Measurements from ENCODE around the gene CLCNKB.
"Not testable (repeated sequence)": the region's sequence is repeated elsewhere in the genome, so short reads cannot be mapped to it uniquely, and the experiment has no call there.

Gene CLCNKB

GRCh38 chr1:16050328-16050727 is 6.7 kb downstream of the CLCNKB start:
- TF ChIP-seq CTCF (IDR thresholded peaks at IDR 0.05; ENCODE audit: low read depth, low read length) = no peak

GRCh38 chr1:16051039-16051438 is 7.5 kb downstream of the CLCNKB start:
- TF ChIP-seq CTCF (IDR thresholded peaks at IDR 0.05; ENCODE audit: low read depth, low read length) = no peak
- H3K4me3 ChIP-seq (ENCODE audit: low read depth, low read length) = no peak overlapping the region

More at GRCh38 chr1:16050328-16050727, 6.7 kb downstream of the CLCNKB start:
- no peak overlapping the region for H3K4me3 ChIP-seq (ENCODE audit: low read depth, low read length)

- not testable (repeated sequence) for H3K4me3 ChIP-seq (ENCODE audit: low read depth, low read length)
Observed at GRCh38 chr1:16051949-16052348, 8.4 kb downstream of the CLCNKB start.

- no peak for TF ChIP-seq CTCF (IDR thresholded peaks at IDR 0.05; ENCODE audit: low read depth, low read length)
- no peak overlapping the region for H3K4me3 ChIP-seq (ENCODE audit: low read depth, low read length)
Observed at GRCh38 chr1:16053781-16054502, 10.4 kb downstream of the CLCNKB start.

- H3K4me3 ChIP-seq (ENCODE audit: low read depth, low read length) = no peak overlapping the region
- TF ChIP-seq CTCF (IDR thresholded peaks at IDR 0.05; ENCODE audit: low read depth, low read length) = no peak
Observed at GRCh38 chr1:16054598-16055540, 11.3 kb downstream of the CLCNKB start.

- no peak overlapping the region for H3K4me3 ChIP-seq (ENCODE audit: low read depth, low read length)
- peak; percentile 97 for TF ChIP-seq CTCF (IDR thresholded peaks at IDR 0.05; ENCODE audit: low read depth, low read length)
Observed at GRCh38 chr1:16055613-16056520, 12.3 kb downstream of the CLCNKB start.

GRCh38 chr1:16056521-16056912 is 12.9 kb downstream of the CLCNKB start:
- H3K4me3 ChIP-seq (ENCODE audit: low read depth, low read length) = not testable (repeated sequence)

GRCh38 chr1:16057314-16057915 is 13.8 kb downstream of the CLCNKB start:
- not testable (repeated sequence) for H3K4me3 ChIP-seq (ENCODE audit: low read depth, low read length)

- not testable (repeated sequence) for H3K4me3 ChIP-seq (ENCODE audit: low read depth, low read length)
Observed at GRCh38 chr1:16058394-16059120, 15.0 kb downstream of the CLCNKB start.
